ENCODE measurements around the gene LAMB2. TPM values are rescaled to one million over a fixed set of nuclear protein-coding genes. Genes with fewer than 3 reads are reported as not detected.

The LAMB2 gene
- polyA plus RNA-seq, 1 of the 3 experiments (the other 2 are of a cell fraction) = 332 TPM

DNA sequence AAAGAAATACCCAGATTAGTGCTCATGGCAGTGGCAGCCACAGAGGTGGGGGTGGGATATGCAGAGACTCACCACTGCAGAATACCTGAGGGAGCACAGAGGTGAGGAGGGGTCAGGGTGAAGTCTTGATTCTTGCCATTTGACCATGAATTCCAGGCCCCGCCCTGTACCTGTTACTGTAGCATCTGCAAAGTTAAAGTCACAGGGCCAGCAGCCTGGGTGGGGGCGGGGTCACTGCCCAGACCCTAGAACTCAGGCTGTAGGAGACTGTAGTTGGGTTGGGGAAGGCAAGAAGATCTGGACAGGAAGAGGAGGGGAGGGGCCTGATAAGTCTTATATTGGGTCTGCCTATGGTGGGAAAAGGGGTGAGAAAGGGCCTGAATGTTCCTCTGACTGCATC lies 18.8 kb upstream of the LAMB2 start:
- Histone ChIP-seq H3K4me3 (ENCODE audit: low read depth in 2 of 2, low read length in 1 of 2) (no peak overlapping the region), H3K9ac (no peak overlapping the region), H2AFZ (ENCODE audit: low read depth) (no peak overlapping the region), H3K9me2 (no peaks in the 10 kb centered on the region), H3K36me3 (replicated peaks in 1 of 2; ENCODE audit: control insufficient read depth in 1 of 2, insufficient read depth in 2 of 2, low read length in 1 of 2) (no peaks in the 10 kb centered on the region), H3K4me2 (no peak overlapping the region), H4K20me1 (ENCODE audit: insufficient read depth) (no peaks in the 10 kb centered on the region), H3K27me3 (ENCODE audit: insufficient read depth) (no peaks in the 10 kb centered on the region), H3K79me2 (ENCODE audit: insufficient read depth) (no peaks in the 10 kb centered on the region), H3K9me3 (no peaks in the 10 kb centered on the region), H3K27ac (ENCODE audit: low read depth in 2 of 2, low read length in 1 of 2) (no peak overlapping the region), H3F3A (replicated peaks; ENCODE audit: insufficient read depth) (no peaks in the 10 kb centered on the region), H3K4me1 (ENCODE audit: control insufficient read depth in 1 of 2, insufficient read depth in 2 of 2, low read depth in 1 of 2, low read length in 1 of 2) (no peaks in the 10 kb centered on the region)
- CTCF ChIA-PET = no interaction called here
- TF ChIP-seq GABPA (IDR thresholded peaks at IDR 0.05; ENCODE audit: low read depth) (no peak), TAF1 (IDR thresholded peaks at IDR 0.05; ENCODE audit: borderline replicate concordance, low read depth, low read length) (no peak), EP300 (IDR thresholded peaks at IDR 0.05; ENCODE audit: borderline replicate concordance in 1 of 2, low read depth in 1 of 2, low read length in 1 of 2) (no peak), CHD2 (IDR thresholded peaks at IDR 0.05; ENCODE audit: low read length, partially characterized antibody) (no peak), RCOR1 (IDR thresholded peaks at IDR 0.05; ENCODE audit: low read length) (no peak), JUND (IDR thresholded peaks at IDR 0.05) (no peak), SMC3 (IDR thresholded peaks at IDR 0.05; ENCODE audit: low read depth, low read length) (no peak), YY1 (IDR thresholded peaks at IDR 0.05; ENCODE audit: low read depth) (no peak), RFX5 (IDR thresholded peaks at IDR 0.05; ENCODE audit: low read length) (no peak), EZH2phosphoT487 (IDR thresholded peaks at IDR 0.05; ENCODE audit: borderline replicate concordance, low read depth) (no peak), NFIC (IDR thresholded peaks at IDR 0.05; ENCODE audit: borderline replicate concordance) (no peak)
- TF ChIP-seq, protein P1, sequence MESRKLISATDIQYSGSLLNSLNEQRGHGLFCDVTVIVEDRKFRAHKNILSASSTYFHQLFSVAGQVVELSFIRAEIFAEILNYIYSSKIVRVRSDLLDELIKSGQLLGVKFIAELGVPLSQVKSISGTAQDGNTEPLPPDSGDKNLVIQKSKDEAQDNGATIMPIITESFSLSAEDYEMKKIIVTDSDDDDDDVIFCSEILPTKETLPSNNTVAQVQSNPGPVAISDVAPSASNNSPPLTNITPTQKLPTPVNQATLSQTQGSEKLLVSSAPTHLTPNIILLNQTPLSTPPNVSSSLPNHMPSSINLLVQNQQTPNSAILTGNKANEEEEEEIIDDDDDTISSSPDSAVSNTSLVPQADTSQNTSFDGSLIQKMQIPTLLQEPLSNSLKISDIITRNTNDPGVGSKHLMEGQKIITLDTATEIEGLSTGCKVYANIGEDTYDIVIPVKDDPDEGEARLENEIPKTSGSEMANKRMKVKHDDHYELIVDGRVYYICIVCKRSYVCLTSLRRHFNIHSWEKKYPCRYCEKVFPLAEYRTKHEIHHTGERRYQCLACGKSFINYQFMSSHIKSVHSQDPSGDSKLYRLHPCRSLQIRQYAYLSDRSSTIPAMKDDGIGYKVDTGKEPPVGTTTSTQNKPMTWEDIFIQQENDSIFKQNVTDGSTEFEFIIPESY (IDR thresholded peaks at IDR 0.05; ENCODE audit: borderline replicate concordance, low read depth) = no peak
- TF ChIP-seq, protein P2, sequence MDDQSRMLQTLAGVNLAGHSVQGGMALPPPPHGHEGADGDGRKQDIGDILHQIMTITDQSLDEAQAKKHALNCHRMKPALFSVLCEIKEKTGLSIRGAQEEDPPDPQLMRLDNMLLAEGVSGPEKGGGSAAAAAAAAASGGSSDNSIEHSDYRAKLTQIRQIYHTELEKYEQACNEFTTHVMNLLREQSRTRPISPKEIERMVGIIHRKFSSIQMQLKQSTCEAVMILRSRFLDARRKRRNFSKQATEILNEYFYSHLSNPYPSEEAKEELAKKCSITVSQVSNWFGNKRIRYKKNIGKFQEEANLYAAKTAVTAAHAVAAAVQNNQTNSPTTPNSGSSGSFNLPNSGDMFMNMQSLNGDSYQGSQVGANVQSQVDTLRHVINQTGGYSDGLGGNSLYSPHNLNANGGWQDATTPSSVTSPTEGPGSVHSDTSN (IDR thresholded peaks at IDR 0.05) = no peak
- TF ChIP-seq, protein P3, sequence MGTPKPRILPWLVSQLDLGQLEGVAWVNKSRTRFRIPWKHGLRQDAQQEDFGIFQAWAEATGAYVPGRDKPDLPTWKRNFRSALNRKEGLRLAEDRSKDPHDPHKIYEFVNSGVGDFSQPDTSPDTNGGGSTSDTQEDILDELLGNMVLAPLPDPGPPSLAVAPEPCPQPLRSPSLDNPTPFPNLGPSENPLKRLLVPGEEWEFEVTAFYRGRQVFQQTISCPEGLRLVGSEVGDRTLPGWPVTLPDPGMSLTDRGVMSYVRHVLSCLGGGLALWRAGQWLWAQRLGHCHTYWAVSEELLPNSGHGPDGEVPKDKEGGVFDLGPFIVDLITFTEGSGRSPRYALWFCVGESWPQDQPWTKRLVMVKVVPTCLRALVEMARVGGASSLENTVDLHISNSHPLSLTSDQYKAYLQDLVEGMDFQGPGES (IDR thresholded peaks at IDR 0.05; ENCODE audit: low read depth, low read length) = no peak
- TF ChIP-seq, protein P4, sequence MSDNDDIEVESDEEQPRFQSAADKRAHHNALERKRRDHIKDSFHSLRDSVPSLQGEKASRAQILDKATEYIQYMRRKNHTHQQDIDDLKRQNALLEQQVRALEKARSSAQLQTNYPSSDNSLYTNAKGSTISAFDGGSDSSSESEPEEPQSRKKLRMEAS (IDR thresholded peaks at IDR 0.05; ENCODE audit: low read depth) = no peak
- 71% methylated on average over 1 of the region's 2 CpGs for WGBS (ENCODE audit: low lambda C conversion rate)
- POLR2A ChIA-PET = no interaction called here
- no peak for DNase-seq
